Activated T-cell treated with anti-CD3 and anti-CD28 coated beads, Interleukin-2, amount 50 U/mL, for 24 hours (primary cell): ENCODE data around the gene HDAC9.

Experiments
- DNase-seq: peaks from one replicate; pipeline ENCODE4 v3.0.0-alpha.2; 2020
- H3K27ac Mint-ChIP-seq: 2 replicates; pipeline ENCODE4 v1.8.0; 2020; ENCODE audit warnings: mild to moderate bottlenecking, mixed read lengths
- H3K27me3 Mint-ChIP-seq: 2 replicates; pipeline ENCODE4 v1.8.0; 2020; ENCODE audit warnings: mixed read lengths
- H3K36me3 Mint-ChIP-seq: 2 replicates; pipeline ENCODE4 v1.8.0; 2020; ENCODE audit warnings: low read depth, mixed read lengths
- H3K4me1 Mint-ChIP-seq: 2 replicates; pipeline ENCODE4 v1.8.0; 2020; ENCODE audit warnings: low read depth, mixed read lengths
- H3K4me3 Mint-ChIP-seq: 2 replicates; pipeline ENCODE4 v1.8.0; 2020; ENCODE audit warnings: mild to moderate bottlenecking, moderate library complexity, mixed read lengths
- H3K9me3 Mint-ChIP-seq: 2 replicates; pipeline ENCODE4 v1.8.0; 2020; ENCODE audit warnings: mixed read lengths

The HDAC9 gene

GRCh38 chr7:18815261-18815960 is 319.9 kb downstream of the HDAC9 start:
- no peaks in the 10 kb centered on the region for H3K27me3 Mint-ChIP-seq
- no peak overlapping the region for H3K4me3 Mint-ChIP-seq
- no peaks in the 10 kb centered on the region for H3K36me3 Mint-ChIP-seq
- H3K27ac Mint-ChIP-seq: no peak overlapping the region
- DNase-seq: no peak
- H3K9me3 Mint-ChIP-seq: peaks cover 10% of the 10 kb centered on the region
- no peaks in the 10 kb centered on the region for H3K4me1 Mint-ChIP-seq

- no peaks in the 10 kb centered on the region for H3K36me3 Mint-ChIP-seq
- no peak overlapping the region for H3K27ac Mint-ChIP-seq
- peaks cover 7% of the 10 kb centered on the region for H3K9me3 Mint-ChIP-seq
- no peaks in the 10 kb centered on the region for H3K27me3 Mint-ChIP-seq
- no peak overlapping the region for H3K4me3 Mint-ChIP-seq
- DNase-seq: no peak
- H3K4me1 Mint-ChIP-seq: no peaks in the 10 kb centered on the region
These were observed 325.4 kb downstream of the HDAC9 start for GRCh38 chr7:18820981-18821380.

GRCh38 chr7:18821554-18821953 is 326.0 kb downstream of the HDAC9 start:
- H3K4me3 Mint-ChIP-seq: no peak overlapping the region
- H3K36me3 Mint-ChIP-seq: no peaks in the 10 kb centered on the region
- peaks cover 4% of the 10 kb centered on the region for H3K9me3 Mint-ChIP-seq
- no peaks in the 10 kb centered on the region for H3K27me3 Mint-ChIP-seq
- no peak overlapping the region for H3K27ac Mint-ChIP-seq
- no peaks in the 10 kb centered on the region for H3K4me1 Mint-ChIP-seq
- DNase-seq: no peak

- Mint-ChIP-seq H3K27ac (no peak overlapping the region), H3K4me1 (no peaks in the 10 kb centered on the region), H3K4me3 (no peak overlapping the region), H3K36me3 (no peaks in the 10 kb centered on the region), H3K9me3 (peaks cover 3% of the 10 kb centered on the region), H3K27me3 (no peaks in the 10 kb centered on the region)
- no peak for DNase-seq
These were observed 328.6 kb downstream of the HDAC9 start for GRCh38 chr7:18824157-18824556.

GRCh38 chr7:18828260-18828993 is 332.9 kb downstream of the HDAC9 start:
- Mint-ChIP-seq H3K27me3 (no peaks in the 10 kb centered on the region), H3K36me3 (no peaks in the 10 kb centered on the region), H3K27ac (no peak overlapping the region), H3K4me1 (no peaks in the 10 kb centered on the region), H3K9me3 (peaks cover 7% of the 10 kb centered on the region), H3K4me3 (no peak overlapping the region)
- DNase-seq: no peak

- Mint-ChIP-seq H3K27ac (no peak overlapping the region), H3K9me3 (peaks cover 7% of the 10 kb centered on the region), H3K27me3 (no peaks in the 10 kb centered on the region), H3K36me3 (no peaks in the 10 kb centered on the region), H3K4me3 (no peak overlapping the region), H3K4me1 (no peaks in the 10 kb centered on the region)
- no peak for DNase-seq
These were observed 333.7 kb downstream of the HDAC9 start for GRCh38 chr7:18828994-18829857.

GRCh38 chr7:18829858-18830285 is 334.3 kb downstream of the HDAC9 start:
- H3K9me3 Mint-ChIP-seq: peaks cover 7% of the 10 kb centered on the region
- no peaks in the 10 kb centered on the region for H3K4me1 Mint-ChIP-seq
- no peak overlapping the region for H3K4me3 Mint-ChIP-seq
- no peak for DNase-seq
- H3K27ac Mint-ChIP-seq: no peak overlapping the region
- no peaks in the 10 kb centered on the region for H3K27me3 Mint-ChIP-seq
- H3K36me3 Mint-ChIP-seq: no peaks in the 10 kb centered on the region

- Mint-ChIP-seq H3K4me1 (no peaks in the 10 kb centered on the region), H3K27me3 (no peaks in the 10 kb centered on the region)
These were observed 335.9 kb downstream of the HDAC9 start for GRCh38 chr7:18831419-18831818.

GRCh38 chr7:18831943-18832342 is 336.4 kb downstream of the HDAC9 start:
- Mint-ChIP-seq H3K36me3 (no peaks in the 10 kb centered on the region), H3K27me3 (no peaks in the 10 kb centered on the region), H3K4me1 (no peaks in the 10 kb centered on the region), H3K9me3 (peaks cover 10% of the 10 kb centered on the region), H3K27ac (no peak overlapping the region), H3K4me3 (no peak overlapping the region)
- no peak for DNase-seq

More at GRCh38 chr7:18831419-18831818, 335.9 kb downstream of the HDAC9 start:
- no peak for DNase-seq
- Mint-ChIP-seq H3K36me3 (no peaks in the 10 kb centered on the region), H3K9me3 (peaks cover 10% of the 10 kb centered on the region), H3K4me3 (no peak overlapping the region), H3K27ac (no peak overlapping the region)

- H3K4me1 Mint-ChIP-seq: no peaks in the 10 kb centered on the region
- peaks cover 15% of the 10 kb centered on the region for H3K9me3 Mint-ChIP-seq
- no peaks in the 10 kb centered on the region for H3K36me3 Mint-ChIP-seq
- H3K4me3 Mint-ChIP-seq: no peak overlapping the region
- H3K27ac Mint-ChIP-seq: no peak overlapping the region
- no peaks in the 10 kb centered on the region for H3K27me3 Mint-ChIP-seq
- no peak for DNase-seq
These were observed 339.0 kb downstream of the HDAC9 start for GRCh38 chr7:18834577-18834976.

GRCh38 chr7:18835001-18835690 is 339.6 kb downstream of the HDAC9 start:
- no peak for DNase-seq
- Mint-ChIP-seq H3K27ac (no peak overlapping the region), H3K9me3 (peaks cover 11% of the 10 kb centered on the region), H3K4me3 (no peak overlapping the region), H3K4me1 (no peaks in the 10 kb centered on the region), H3K36me3 (no peaks in the 10 kb centered on the region), H3K27me3 (no peaks in the 10 kb centered on the region)

- no peaks in the 10 kb centered on the region for H3K4me1 Mint-ChIP-seq
These were observed 348.4 kb downstream of the HDAC9 start for GRCh38 chr7:18843979-18844378.

GRCh38 chr7:18844735-18845134 is 349.2 kb downstream of the HDAC9 start:
- H3K36me3 Mint-ChIP-seq: no peaks in the 10 kb centered on the region
- H3K4me3 Mint-ChIP-seq: no peak overlapping the region
- no peaks in the 10 kb centered on the region for H3K4me1 Mint-ChIP-seq
- H3K27ac Mint-ChIP-seq: no peak overlapping the region
- H3K9me3 Mint-ChIP-seq: no peaks in the 10 kb centered on the region
- no peaks in the 10 kb centered on the region for H3K27me3 Mint-ChIP-seq
- DNase-seq: no peak

More at GRCh38 chr7:18843979-18844378, 348.4 kb downstream of the HDAC9 start:
- H3K9me3 Mint-ChIP-seq: no peaks in the 10 kb centered on the region
- no peak overlapping the region for H3K4me3 Mint-ChIP-seq
- no peak overlapping the region for H3K27ac Mint-ChIP-seq
- H3K27me3 Mint-ChIP-seq: no peaks in the 10 kb centered on the region
- DNase-seq: no peak
- H3K36me3 Mint-ChIP-seq: no peaks in the 10 kb centered on the region

- no peaks in the 10 kb centered on the region for H3K9me3 Mint-ChIP-seq
These were observed 350.2 kb downstream of the HDAC9 start for GRCh38 chr7:18845700-18846099.

More at GRCh38 chr7:18845700-18846099, 350.2 kb downstream of the HDAC9 start:
- H3K4me3 Mint-ChIP-seq: no peak overlapping the region
- DNase-seq: no peak
- no peaks in the 10 kb centered on the region for H3K27me3 Mint-ChIP-seq
- no peak overlapping the region for H3K27ac Mint-ChIP-seq
- H3K4me1 Mint-ChIP-seq: no peaks in the 10 kb centered on the region
- no peaks in the 10 kb centered on the region for H3K36me3 Mint-ChIP-seq
